Amniotic stem cell (primary cell): ENCODE results near the gene DCDC2C.

Source experiments
- DNase-seq: peaks from one replicate; lab custom pipeline; 2025; lab: John Stamatoyannopoulos, UW

The DCDC2C gene

DNA sequence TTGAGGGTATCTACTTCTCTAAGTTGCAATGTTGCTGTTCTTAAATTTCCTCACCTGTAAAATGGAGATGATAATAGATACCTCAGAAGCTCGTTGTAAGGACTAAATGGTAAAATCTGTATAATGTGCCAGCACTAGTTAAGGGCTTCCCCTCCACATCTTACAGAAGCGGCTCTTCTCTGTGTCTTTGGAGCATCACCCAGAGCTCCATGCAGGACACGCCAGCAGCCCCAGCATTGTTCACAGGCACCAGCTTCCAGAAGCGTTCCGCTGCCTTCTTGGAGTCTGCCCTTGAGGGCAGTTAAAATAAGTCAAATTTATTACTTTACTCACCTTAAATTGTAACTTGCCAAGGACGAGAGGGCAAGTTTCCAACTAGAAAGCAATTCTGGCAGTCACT, 5.8 kb downstream of the DCDC2C start:
- no peak for DNase-seq

DNA sequence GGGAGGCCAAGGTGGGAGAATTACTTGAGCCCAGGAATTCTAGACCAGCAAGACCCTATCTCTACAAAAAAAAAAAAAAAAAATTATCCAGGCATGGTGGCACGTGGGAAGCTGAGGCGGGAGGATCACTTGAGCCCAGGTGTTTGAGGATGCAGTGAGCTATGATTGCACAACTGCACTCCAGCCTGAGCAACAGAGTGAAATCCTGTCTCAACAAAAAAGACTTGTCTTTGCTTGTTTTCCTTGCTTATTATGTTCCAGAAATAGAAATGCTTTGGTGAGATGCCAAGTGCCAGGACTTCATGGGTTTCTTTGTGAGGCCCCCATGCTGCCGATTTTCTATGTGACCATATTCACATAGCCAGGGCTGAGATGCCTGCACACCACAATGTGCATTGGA, 9.0 kb downstream of the DCDC2C start:
- DNase-seq = no peak

DNA sequence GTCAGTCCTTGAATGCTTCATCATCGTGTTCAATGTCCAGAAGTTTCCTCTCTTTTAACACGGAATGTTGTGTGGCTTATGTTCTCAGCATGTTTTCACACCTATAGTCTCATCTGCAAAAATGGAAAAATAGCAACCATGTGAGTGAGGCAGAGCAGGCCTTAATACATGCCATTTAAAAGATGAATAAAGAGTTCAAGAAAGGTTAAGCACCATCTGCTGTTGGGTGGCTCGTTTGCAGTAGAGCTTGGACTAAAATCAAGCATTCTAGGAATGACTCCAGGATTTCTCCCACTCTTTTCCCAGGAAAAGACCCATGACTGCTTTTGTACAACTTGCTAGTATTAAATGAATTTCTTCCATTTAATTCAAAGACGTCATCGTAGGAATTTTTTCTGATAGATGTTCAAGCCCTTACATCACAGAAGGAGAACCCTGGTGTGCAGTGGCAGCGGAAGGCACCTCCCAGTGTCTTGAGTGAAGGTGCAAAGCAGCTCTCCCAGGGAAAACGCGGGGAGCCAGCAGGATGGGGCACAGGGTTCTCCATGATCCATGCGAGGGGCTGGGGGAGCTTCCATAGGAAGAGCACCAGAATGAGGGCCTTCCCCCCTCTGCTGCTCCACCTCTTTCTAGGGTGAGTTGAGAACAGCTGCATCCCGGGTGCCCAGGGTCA, 9.6 kb downstream of the DCDC2C start:
- no peak for DNase-seq

DNA sequence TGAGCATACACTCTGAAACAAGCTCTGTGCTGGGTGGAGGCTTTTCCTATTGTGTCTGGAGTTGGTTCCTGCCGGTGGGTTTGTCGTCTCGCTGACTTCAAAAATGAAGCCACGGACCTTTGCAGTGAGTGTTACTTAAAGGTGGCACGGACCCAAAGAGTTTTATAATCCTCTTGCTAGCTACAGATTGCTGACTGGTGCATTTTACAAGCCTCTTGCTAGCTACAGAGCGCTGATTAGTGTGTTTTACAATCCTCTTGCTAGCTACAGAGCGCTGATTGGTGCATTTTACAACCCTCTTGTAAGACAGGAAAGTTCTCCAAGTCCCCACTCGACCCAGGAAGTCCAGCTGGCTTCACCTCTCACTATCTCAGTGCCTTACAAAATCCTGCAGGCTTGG, 15.3 kb downstream of the DCDC2C start:
- no peak for DNase-seq

DNA sequence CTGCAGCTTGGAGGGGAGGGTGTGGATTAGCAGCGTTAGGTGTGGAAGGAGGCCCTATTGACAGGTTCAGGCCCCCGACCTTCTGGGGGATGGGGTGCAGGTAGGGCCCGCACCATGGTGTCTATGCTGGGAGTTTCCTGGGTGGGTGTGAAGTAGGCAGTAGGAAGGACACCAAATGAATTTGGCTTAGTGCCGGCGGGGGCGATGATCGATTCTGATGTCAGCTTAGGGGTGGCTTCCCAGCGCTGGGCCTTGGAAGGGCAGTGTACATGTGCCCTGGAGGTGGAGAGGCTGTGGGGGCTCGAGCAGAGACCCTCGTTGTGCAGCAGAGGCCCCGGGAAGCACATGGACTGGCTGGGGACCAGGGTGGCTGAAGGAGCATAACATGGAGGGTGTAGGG, 21.6 kb downstream of the DCDC2C start:
- DNase-seq = no peak

DNA sequence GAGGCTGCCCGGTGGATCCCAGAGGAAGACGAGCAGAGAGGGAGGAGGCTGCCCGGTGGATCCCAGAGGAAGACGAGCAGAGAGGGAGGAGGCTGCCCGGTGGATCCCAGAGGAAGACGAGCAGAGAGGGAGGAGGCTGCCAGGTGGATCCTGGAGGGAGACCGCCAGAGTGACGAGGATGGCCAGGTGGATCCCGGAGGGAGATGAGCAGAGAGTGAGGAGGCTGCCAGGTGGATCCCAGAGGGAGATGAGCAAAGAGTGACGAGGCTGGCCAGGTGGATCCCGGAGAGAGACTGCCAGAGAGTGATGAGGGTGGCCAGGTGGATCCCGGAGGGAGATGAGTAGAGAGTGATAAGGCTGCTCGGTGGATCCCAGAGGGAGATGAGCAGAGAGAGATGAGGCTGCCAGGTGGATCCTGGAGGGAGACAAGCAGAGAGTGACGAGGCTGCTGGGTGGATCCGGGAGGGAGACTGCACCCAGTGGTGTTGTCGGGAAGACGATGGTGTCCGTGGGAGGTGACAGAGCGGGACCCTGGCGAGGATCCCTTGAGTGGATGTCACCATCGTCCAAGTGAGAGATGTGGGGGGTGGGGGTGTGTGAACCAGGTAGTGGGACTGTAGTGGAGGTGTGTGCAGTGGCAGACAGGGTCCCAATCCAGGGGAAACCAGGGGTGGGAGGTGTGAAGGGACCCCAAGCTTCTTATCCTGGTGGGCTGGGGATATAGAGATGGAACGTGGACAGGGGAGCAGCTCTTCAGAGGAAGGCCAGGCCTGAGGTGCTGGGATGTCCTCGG, 22.3 kb downstream of the DCDC2C start:
- no peak for DNase-seq

DNA sequence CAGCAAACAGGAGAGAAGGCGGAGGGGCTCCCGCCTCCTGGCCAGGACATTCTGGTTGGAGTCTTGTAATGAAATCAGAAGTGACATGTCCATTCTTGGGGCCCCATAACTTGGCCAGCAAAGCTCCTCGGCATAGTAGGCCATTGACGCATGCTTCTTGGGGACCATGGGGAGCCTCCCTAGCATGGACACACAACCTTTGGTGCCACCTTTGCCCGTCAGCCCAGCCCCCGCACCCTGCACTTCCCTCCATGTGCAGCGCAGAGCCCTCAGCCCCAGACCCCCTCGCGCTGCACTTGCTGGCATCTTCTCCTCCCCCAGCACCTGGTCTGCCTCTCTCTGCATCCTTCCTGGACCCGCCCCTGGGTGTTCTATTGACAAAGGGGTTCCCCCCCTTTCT, 23.1 kb downstream of the DCDC2C start:
- no peak for DNase-seq

DNA sequence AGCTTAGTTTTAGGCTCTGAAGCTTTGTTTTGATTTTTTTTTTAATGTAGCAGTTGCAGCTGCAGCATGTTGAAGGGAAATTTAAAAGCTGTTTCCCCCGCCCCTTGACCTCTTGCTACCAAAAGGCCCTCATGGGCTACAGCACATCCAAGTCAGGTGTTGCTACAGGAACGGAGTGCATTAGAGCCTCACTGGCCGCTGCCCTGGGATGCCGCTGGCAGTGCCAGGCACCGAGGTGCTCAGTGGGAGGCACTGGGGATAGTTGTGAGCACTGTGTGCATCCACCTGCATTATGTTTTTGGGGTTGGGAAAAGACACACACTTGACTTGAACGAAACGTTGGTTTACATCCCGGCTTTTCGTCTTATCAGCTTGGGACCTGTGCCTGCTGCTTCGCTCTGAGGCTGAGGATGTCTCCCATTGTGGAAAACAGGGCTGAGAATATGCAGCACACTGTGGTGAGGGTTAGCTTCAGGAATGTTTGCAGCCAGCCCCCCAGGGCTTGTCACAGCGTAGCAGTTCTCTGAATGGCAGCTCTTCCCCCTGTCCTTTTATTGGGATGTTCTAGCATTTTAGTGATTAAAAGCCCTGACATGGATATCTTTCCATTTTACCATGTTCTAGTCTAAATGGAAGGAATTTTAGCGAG, 24.1 kb downstream of the DCDC2C start:
- no peak for DNase-seq

DNA sequence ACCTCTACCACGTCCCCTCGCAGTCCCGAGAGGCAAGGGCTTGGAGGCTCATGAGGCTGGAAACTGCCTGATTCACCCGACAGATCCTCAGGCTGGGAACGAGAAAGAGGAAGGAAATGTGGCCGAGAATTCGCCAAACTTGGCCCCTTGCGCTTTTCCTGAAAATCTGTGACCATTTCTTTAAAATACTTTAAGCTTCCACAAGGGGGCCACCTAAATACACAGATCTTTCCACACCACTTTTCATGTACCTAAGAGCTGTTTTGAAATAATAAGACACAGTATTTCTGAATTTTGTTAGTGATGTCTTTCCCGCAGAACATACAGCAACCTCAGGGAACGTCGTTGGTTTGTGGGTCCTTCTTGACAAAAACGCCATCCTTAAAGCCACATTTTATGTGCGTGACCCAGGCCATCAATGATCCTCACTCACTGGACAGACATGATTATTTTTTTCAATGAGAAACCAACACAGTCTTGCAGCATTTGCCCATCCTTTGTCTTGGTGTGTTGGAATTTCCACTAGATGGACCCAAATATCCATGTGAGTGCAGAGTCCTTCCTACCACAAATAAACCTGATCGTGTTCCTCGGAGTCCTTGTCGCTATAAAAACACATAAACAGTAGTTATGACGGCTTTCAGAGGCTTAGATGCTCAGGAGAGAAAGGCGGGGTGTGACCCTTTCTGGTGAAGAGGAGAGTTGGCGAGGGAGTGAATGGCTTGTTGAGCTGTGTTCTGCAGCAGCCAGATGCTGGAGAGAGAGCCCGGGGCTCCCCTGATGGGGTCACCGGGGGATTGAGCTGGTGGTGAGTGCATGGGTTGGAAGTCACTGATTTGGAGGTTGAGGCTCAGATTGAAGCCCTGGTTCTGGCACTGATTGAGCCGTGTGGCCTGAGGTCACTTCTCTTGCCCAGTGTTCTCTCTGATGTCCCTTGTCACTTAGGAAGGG, 25.0 kb downstream of the DCDC2C start:
- peak; percentile 17 for DNase-seq

DNA sequence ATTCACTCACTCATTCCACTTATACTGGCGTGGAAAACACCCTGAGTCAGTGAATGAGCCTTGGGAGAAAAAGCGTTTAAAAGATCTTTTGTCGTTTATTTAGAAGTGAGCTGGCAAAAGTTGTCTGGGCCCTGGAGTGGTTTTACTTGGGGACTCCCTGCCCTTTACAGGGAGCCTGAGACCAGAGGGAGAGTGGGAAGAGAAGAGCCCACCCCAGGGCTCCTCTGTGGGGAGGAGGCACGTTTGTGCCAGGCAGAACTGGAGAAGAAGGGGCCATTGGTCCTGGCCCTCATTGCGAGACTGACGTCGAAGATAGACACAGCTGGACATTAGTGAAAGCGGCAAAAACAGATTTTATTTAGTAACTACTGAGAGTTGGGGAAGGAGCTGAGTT, 25.7 kb downstream of the DCDC2C start:
- DNase-seq = no peak

DNA sequence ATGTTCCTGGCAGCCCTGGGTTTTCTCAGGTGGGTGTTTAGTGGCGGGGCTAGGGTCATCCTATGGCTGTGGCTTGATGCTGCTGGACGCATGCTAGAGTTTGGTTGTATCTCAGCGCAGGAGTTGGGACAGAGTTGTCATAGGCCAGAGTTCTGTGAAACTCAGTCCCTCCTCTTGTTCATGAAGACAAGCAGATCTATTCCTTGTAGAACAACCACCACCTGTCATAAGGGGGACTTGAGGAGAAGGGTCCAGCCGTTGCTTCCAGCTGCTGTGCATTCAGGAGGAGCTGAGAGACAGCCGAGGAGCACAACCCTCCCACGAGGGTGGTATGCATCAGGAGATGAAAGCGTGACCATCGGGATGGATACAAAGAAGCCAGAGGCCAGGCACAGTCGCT, 26.4 kb downstream of the DCDC2C start:
- DNase-seq = no peak

DNA sequence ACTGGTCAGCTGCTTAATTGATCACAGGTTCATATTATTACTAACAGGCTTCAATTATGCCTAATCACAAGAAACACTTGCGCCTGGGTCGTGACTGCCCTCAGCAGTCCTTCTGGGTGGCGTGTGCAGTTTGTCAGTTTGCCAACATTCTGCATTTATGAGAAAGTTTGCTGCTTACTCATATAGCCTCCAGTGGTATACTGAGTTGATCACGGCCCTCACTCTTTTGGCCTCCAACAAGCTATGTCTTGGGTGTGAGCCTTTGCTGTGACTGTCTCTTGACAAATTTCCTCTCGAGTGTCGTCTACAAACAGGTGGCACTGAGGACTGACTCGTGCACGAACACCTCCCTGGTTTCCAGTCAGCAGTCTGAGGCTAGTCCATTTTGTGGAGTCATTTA, 27.3 kb downstream of the DCDC2C start:
- DNase-seq = no peak

DNA sequence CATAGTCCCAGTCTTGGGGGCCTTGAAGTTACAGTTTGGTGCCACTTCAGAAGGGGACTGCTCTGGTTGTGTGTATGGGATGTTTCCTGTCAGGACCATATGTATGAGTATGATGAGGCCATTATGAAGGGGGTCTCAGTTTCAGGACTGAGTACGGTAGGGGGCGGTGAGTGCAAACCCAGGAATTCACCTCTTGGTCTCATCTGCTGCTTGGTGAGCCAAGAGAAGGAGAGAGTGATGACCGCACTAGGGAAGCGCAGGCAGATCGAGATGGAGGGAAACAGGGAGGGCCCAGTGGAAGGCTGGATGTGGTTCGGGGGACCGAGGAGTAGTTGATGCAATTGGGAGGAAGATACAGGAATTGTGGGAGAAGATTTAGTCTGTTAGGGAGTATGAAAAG, 28.5 kb downstream of the DCDC2C start:
- DNase-seq = no peak

DNA sequence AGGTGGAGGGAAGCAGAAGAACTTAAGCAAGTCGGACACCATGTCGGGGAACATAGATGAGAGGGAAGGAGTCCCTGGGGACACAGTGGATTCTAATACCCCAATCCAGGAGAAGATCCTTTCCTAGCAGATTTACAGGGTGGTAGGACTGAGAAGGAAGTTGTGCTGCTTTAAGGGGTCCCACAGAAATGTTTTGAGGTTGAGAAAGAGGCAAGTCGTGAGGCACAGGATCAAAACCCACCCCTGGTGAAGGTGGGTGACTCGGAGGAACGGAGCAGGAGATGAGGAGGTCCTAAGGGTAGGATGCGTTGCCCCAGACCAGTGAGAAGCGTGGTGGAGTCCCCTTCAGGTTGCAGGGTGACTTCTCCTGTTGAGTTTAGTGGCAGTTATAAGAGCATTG, 32.7 kb downstream of the DCDC2C start:
- no peak for DNase-seq

DNA sequence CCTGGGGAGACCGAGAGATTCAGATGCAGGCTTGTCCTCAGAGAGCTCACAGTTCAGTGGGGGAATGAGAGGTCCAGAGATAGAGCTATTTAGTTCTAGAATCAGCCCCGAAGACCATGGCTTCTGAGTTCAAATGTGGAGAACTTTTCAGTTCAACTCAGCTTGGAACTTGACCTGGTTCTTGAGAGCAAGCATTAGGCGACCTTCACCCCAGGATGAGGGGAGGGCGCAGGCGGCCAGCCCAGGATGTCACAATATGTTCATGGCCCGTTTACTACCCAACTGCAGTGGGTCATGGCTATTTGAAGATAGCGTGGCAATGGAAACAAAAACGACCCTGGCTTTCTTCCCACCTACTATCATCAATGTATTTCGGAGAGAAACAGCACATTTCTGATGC, 33.8 kb downstream of the DCDC2C start:
- no peak for DNase-seq

DNA sequence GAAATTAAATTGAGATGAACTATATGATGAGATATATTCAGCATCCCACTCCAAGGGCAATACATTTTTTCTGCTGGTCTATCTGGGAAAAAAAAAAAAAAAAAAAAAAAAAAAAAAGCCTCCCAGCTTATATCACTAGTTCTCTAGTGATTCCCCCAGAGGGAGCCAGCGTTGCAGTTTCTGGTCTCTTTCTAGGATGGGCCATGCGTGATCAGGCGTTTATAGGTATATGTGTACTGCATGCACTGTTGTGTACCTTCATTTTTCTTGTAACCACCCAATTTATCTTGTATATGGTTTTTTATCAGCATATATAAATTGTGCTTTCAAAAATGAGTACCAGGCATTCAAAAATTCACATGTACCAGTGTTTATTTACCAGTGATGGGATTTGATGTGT, 35.1 kb downstream of the DCDC2C start:
- no peak for DNase-seq

DNA sequence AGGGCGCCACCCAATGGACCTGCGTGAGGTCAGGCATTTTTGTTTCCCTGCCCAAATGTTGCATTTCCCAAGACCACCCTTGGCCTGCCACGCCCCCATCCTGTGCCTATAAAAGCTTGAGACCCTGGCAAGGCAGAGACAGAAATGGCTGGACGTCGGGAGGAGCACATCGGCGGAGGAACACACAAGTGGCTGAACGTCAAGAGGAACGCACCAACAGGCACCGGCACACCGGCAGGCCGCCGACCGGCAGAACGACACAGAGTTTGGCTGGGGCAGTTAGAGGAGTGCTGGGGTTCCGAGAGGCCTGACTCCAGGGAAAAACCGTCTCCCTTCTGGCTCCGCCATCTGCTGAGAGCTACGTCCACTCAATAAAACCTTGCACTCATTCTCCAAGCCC, 35.9 kb downstream of the DCDC2C start:
- no peak for DNase-seq

DNA sequence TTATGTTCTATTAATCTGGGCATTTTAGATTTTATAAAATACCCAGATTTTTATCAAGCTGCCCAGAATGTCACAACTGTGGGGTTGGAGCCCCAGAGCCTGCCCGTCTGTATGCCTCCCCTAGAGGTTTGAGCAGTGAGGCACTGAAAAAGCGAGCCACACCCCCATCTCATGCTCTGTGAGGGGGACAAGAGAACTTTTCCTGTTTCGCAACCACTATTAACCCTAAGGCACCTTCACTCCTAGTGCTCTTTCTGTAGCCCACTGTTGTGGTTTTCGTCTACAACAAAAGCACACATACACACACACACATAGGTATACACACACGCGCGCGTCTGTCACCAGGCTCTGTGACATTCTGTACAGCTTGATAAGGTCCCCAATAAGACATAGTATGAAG, 38.0 kb downstream of the DCDC2C start:
- no peak for DNase-seq

DNA sequence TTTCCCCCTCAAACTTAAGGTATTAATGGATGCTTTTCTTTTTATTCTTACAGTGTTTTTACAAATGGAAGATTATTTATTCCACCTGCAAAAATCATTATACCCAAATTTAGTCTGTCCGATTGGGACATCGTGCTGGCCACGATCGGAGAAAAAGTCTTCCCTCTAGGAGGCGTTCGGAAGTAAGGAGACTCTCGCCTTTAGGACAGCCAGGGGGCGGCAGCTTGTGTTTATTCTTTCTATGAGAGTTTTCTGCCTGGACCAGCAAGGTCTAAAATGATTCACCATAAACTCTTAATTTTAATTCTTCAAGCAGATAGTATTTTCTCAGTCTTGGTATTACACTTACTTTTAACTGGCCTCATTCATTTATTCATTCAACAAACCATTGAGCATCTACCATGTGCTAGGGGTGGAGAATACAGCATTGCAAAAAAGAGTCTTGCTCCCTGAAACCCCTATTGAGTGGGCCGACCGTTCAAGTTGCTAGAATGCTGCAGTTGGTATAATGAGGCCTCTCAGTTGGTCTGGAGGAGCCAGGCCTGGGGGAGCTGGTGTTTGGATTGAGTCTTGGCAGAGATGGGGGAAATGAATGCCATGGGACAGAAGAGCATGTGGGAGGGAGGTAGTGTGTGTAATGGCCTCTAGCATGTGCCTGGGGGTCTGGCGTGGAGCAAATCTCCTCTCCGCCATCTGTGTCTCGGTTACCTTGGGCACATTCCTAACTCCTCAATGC, 38.7 kb downstream of the DCDC2C start:
- no peak for DNase-seq

DNA sequence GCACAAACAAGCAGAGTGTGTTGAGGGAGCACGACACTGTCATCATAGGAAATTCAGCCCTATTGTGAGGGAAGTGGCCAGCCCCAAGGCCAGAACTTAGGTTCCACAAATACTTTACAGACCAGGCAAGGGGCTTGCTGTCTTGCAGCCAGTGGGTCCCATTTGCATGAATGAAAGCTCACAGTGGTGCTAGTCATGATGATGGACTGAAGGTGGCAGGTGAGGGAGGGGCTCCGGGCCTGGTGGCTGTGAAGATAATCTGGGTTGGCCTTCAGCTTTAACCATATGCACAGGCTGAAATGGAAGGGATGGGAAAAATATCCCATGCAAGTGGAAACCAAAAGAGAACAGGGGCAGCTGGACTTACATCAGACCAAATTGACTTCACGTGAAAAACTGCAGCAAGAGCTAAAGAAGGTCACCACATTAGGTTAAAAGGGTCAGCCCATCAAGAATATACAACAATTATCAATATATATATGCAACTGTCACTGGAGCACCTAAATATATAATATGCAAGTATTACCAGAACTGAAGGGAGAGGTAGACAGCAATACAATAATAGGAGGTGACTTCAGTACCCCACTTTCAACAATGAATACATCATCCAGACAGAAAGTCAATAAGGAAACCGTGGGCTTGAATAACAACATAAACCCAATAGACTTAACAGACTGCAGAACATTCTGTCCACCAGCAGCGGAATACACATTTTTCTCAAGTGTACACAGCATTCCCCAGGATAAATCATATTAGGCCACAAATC, 39.6 kb downstream of the DCDC2C start:
- DNase-seq = no peak
